Renal cortical epithelial cell (primary cell): ENCODE measurements around the gene ATP1A4. TPM values are rescaled to one million over a fixed set of nuclear protein-coding genes. Genes with fewer than 3 reads are reported as not detected.
"Not testable (repeated sequence)": the region's sequence is repeated elsewhere in the genome, so short reads cannot be mapped to it uniquely, and the experiment has no call there.

ENCODE experiments used
- DNase-seq: peaks from one replicate; pipeline ENCODE4 v3.0.0-alpha.2; 2011; ENCODE audit warnings: low read depth
- total RNA-seq: library from RNA; depleted of rRNA; stranded (reverse); fragments of >200 nt; gene quantifications from 2 replicates; pipeline ENCODE4 v1.2.3, GENCODE V29; 2014

Gene ATP1A4
- total RNA-seq = not detected in 2 replicates

GRCh38 chr1:160151303-160151702, at the start of gene ATP1A4:
TSS of gene ATP1A4 (plus strand) at chr1:160151603. CDS start at chr1:160152041, 438 bp downstream.
- DNase-seq = no peak

DNA sequence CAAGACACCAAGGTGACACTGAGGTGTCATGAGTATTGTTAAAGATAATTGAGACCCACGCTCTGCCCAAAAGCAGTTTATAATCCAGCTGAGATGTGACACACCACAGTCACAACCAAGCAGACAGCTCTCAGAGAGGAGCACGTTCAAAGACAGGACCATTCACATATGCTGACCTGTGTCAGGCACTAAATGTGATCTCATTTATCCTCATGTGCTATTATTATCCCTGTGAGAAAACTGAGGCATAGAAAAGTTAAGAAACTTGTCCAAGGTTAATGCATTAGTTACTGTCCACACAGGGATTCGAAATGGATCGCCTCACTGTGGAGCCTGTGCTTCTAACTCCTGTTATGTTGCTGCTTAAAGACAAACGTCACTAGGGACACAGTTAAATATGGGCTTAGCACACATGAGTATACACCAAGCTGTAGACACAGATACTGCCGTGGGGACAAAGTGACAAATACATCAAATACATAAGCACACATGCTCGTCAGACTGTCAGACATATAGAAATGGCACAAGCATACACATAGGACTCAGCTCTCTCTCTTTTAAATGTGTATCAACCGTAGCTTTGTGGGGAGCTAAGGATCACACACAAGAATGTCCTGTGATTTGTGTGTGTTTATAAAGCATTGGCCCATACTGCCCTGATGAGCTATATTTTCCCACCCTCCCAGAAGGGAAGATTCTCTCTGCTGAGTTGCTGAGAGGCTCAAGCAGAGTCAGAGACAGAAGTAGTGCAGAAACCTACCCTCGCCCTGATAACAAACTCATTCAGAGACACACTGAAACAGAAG, 49.5 kb upstream of the ATP1A4 start:
- DNase-seq = no peak

DNA sequence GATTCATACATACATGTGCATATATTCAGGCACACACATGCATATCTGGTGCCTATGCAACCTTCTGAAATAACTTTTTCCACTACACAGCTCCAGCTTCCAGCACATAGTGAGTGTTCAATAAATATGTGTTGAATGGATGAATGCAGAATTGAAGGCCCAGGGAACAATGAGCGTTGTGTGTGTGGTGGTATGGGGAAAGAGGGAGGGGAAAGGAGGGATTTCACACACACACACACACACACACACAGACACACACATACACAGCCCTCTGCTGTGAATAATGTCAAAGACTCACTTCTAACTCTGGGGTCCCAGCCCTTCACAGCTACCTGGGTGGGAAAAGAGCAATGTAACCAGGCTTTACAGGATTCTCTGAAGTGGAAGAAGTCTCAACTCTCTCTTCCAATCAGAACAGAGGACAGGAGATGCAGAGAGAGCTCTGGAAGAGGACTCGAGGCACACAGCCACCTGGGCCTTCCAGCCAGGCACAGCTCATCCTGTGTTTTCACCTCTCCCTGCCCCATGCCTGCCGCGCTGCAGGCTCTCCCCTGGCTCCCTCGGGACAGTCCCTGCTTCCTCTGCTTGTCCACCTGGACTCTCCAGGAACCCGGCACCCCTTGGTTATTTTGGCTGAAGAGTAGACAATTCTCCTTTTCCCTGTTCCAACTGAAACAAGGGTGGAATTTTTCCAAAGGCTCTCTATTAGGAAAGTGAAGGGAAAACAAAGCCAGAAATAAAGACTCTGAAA, 47.6 kb upstream of the ATP1A4 start:
- no peak for DNase-seq

DNA sequence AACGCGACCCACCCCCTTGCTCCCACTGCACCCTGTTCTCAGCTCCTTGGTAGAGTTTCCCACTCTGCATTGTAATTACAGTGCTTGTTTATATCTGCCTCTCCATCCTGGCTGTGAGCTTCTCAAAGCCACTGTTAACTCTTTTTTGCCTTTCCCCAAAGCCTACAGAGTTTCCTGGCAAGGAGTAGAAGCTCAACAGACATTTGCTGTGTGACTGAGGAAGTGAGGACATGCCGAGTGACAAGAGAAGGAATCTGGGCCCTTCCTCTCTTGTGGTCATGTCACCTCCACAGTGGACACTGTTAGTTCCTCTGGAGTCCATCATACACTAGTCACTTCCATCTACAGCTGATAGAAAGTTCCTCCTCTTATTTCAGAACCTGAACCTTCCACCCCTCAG, 46.9 kb upstream of the ATP1A4 start:
- no peak for DNase-seq

- no peak for DNase-seq
Measured at GRCh38 chr1:160105155-160105554, 46.2 kb upstream of the ATP1A4 start.

DNA sequence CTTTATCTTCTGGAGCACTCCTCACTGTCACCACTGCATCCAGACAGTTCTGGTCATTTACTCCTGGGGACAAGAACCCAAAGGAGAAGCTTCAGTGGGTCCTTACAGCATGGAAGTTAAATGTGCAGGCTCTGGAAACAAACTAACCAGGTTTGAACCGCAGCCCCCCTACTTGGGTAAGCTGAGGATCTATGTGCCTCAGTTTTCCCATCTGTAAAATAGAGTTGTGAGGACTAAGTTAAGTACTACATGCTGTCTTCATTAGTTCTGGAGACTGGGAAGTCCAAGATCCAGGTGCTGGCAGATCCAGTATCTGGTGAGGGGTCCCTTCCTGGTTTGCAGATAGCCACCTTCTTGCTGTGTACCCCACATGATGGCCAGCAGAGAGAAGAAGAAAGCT, 43.9 kb upstream of the ATP1A4 start:
- DNase-seq = no peak

GRCh38 chr1:160108888-160109662, 42.3 kb upstream of the ATP1A4 start:
- DNase-seq = peak; percentile 57

- no peak for DNase-seq
Measured at GRCh38 chr1:160109686-160110085, 41.7 kb upstream of the ATP1A4 start.

GRCh38 chr1:160111462-160111861, 39.9 kb upstream of the ATP1A4 start:
- not testable (repeated sequence) for DNase-seq

DNA sequence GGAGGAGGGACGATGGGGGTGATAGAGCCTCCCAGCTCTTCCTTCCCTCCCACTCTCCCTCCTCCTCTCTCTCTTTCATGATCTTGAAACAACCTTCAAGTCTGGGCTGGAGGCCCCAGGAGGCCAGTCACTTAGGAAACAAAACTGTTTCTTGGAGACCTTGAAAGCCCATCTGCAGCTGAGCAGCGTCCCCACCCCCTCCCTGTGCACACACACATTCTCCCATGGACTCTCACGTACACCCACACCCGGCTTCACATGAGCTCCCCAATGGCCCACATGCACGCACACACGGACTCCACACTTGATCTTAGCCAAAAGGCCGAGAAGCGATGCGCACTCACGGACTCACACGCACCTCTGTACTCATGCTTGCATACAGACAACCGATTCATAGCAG, 39.0 kb upstream of the ATP1A4 start:
- DNase-seq = no peak

DNA sequence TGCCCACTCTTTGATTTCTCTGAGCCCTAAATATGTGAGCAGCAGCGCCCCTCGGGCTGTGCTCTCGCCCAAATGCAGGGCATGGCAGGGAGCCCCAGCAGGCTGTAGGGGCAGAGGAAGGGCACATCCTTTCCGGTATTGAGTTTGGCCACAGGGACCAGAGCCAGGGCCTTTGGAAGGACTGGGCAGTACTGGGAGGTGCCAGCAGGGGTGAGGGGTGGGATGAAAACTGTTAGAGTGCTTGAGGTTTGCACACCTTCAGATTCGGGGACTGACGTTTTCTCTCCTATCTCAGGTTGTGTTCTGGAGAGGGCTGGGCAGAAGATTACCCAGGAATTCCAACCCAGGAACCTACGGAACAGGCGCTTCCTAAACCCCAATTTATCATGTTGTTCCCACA, 38.0 kb upstream of the ATP1A4 start:
- DNase-seq = no peak

- DNase-seq = no peak
Measured at GRCh38 chr1:160114085-160114484, 37.3 kb upstream of the ATP1A4 start.

DNA sequence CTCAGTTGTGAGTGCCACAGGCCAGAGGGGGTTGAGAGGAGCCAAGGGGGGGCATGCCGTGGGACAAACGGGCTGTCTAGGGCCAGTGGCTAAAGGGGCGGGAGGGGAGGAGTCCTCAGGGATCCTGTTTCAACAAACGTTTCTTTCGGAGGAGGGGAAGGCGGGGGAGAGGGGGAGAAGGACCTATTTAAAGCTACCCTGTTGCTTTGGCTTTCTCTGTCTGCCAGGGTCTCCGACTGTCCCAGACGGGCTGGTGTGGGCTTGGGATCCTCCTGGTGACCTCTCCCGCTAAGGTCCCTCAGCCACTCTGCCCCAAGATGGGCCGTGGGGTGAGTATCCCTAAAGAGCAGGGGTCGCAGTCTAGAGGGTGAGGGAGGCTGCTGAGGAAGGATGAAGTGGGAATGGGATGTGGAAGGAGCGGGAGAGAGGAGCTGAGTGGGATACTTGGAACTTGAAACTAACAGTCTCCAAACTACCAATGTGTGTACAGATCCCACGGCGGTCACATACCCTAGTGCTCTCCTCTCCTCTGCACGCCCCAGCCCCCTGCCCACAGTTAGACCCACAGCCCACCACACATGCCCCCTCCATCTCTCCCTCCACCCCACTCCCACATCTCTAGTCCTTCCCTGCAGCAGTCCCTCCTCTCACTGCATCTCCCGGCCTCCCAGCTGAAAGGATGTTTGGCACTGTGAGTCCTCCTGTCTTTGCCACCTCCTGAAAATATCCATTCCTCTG, 35.7 kb upstream of the ATP1A4 start, which contains the start of gene ATP1A2:
Gene ATP1A2, plus strand, starts transcription at position 215 of the 738 bp plus-strand sequence. Its CDS starts 103 bp downstream, at position 318.
- no peak for DNase-seq

- no peak for DNase-seq
Measured at GRCh38 chr1:160116283-160117147, 34.9 kb upstream of the ATP1A4 start.

DNA sequence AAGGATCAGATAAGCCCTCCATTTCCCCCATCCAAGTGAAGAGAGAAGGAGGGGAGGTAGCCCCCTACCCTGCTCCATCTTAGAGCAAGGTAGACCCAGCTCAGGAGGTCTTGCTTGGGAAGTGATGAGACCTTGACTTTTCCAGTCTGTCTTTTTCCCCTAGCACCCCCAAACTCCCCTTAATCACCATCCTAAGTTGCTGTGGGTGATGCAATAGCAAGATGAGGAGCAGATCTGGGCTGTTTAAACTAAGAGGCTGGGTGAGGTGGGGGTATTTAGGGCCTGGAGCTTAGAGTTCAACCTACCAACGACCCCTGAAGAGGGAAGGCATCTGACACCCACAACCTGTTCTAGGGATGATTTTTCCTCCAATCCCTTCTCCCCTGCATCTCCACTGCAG, 34.1 kb upstream of the ATP1A4 start:
- DNase-seq = no peak

GRCh38 chr1:160117709-160118183, 33.7 kb upstream of the ATP1A4 start:
- DNase-seq = no peak

- no peak for DNase-seq
Measured at GRCh38 chr1:160118928-160119327, 32.5 kb upstream of the ATP1A4 start.

- no peak for DNase-seq
Measured at GRCh38 chr1:160120797-160121196, 30.6 kb upstream of the ATP1A4 start.

GRCh38 chr1:160121388-160121787, 30.0 kb upstream of the ATP1A4 start:
- DNase-seq = no peak

- no peak for DNase-seq
Measured at GRCh38 chr1:160122978-160123495, 28.4 kb upstream of the ATP1A4 start.
